GM12864 (cell line): Measurements from ENCODE around the gene NUDT9.
"Not testable (repeated sequence)": the region's sequence is repeated elsewhere in the genome, so short reads cannot be mapped to it uniquely, and the experiment has no call there.

Source experiments
- DNase-seq: peaks from one replicate; pipeline ENCODE4 v3.0.0-alpha.2; 2011; ENCODE audit warnings: low read depth
- H3K4me3 ChIP-seq: 2 replicates; pipeline ENCODE4 v1.5.1; 2011; ENCODE audit warnings: mild to moderate bottlenecking, low read depth, low read length, control low read depth
- CTCF ChIP-seq: IDR thresholded peaks from 2 replicates; pipeline ENCODE4 v1.5.1; 2011; ENCODE audit warnings: low read depth, mild to moderate bottlenecking, moderate library complexity, low read length, control low read depth, inconsistent platforms; ENCODE audit errors: missing control alignments

NUDT9 gene

GRCh38 chr4:87469390-87469789 is 47.0 kb downstream of the NUDT9 start:
- H3K4me3 ChIP-seq = no peak overlapping the region
- TF ChIP-seq CTCF = no peak
- DNase-seq = no peak

GRCh38 chr4:87476934-87477333 is 54.6 kb downstream of the NUDT9 start:
- TF ChIP-seq CTCF = no peak
- H3K4me3 ChIP-seq = no peak overlapping the region
- DNase-seq = no peak

- no peak for TF ChIP-seq CTCF
- no peak overlapping the region for H3K4me3 ChIP-seq
- no peak for DNase-seq
These were observed 56.4 kb downstream of the NUDT9 start for GRCh38 chr4:87478732-87479250.

- H3K4me3 ChIP-seq = no peak overlapping the region
- no peak for DNase-seq
- no peak for TF ChIP-seq CTCF
These were observed 59.0 kb downstream of the NUDT9 start for GRCh38 chr4:87481377-87481776.

- DNase-seq = not testable (repeated sequence)
These were observed 60.9 kb downstream of the NUDT9 start for GRCh38 chr4:87483247-87483646.

GRCh38 chr4:87488666-87489065 is 66.3 kb downstream of the NUDT9 start:
- not testable (repeated sequence) for H3K4me3 ChIP-seq

More at GRCh38 chr4:87483247-87483646, 60.9 kb downstream of the NUDT9 start:
- H3K4me3 ChIP-seq = not testable (repeated sequence)

GRCh38 chr4:87489678-87490077 is 67.3 kb downstream of the NUDT9 start:
- no peak for TF ChIP-seq CTCF
- no peak overlapping the region for H3K4me3 ChIP-seq
- DNase-seq = no peak

More at GRCh38 chr4:87488666-87489065, 66.3 kb downstream of the NUDT9 start:
- DNase-seq = not testable (repeated sequence)

GRCh38 chr4:87490664-87491369 is 68.4 kb downstream of the NUDT9 start:
- no peak overlapping the region for H3K4me3 ChIP-seq
- no peak for DNase-seq
- no peak for TF ChIP-seq CTCF
